HCT116 (cell line): ENCODE results near the gene DTNB. TPM values are rescaled to one million over a fixed set of nuclear protein-coding genes. Genes with fewer than 3 reads are reported as not detected.

Experiments used
- ATAC-seq: fragments of 200-7000 bp; cut with Tn5 transposase; 2 replicates; pipeline ENCODE4 v1.9.1; 2020; ENCODE audit warnings: mild to moderate bottlenecking, moderate library complexity
- BruUV-seq: library from RNA; stranded (reverse); fragments of 400-500 nt; replicated peaks from 2 replicates; lab custom pipeline; 2021; lab: Mats Ljungman, UMichigan
- CTCF ChIA-PET: fragments of 300-600 bp; sonication (Branson Sonifier 250); formaldehyde crosslinking; loops from one replicate; lab custom pipeline; 2021; ENCODE audit warnings: antibody characterized with exemption; lab: Charles Lee
- POLR2A ChIA-PET: fragments of 300-600, 350-600 bp; sonication (Branson Sonifier 250); formaldehyde crosslinking; loops from one replicate; lab custom pipeline; 2021; ENCODE audit warnings: antibody characterized with exemption; lab: Charles Lee
- RAD21 ChIA-PET, 2 experiments: fragments of 300-600 bp; sonication (Branson Sonifier 250); formaldehyde crosslinking; loops; one replicate each; lab custom pipeline; 2023; ENCODE audit warnings: low total read pairs in 2 of 2; ENCODE audit not compliant: uncharacterized antibody in 2 of 2, unreplicated experiment in 2 of 2, low non-redundant PET in 1 of 2; lab: Charles Lee
- DNase-seq: peaks from one replicate; pipeline ENCODE4 v3.0.0-alpha.2; 2010; ENCODE audit warnings: low read depth, low spot score
- H2AFZ ChIP-seq: fragments of 200-600 bp; shearing (Covaris generic), sonication (generic); 2 replicates; pipeline ENCODE4 v1.6.1; 2017; ENCODE audit warnings: low read depth, mixed run types, mixed read lengths, antibody characterized with exemption, low read length; ENCODE audit not compliant: poor library complexity, severe bottlenecking
- H3K27ac ChIP-seq: 2 replicates; pipeline ENCODE4 v1.5.1; 2012; ENCODE audit warnings: low read depth, low read length
- H3K27me3 ChIP-seq: fragments of 200-600 bp; sonication (generic); 2 replicates; pipeline ENCODE4 v1.6.1; 2016; ENCODE audit warnings: mixed run types, low read length, mixed read lengths; ENCODE audit not compliant: insufficient read depth
- H3K36me3 ChIP-seq, 2 experiments: fragments of 200-500 bp in 1 of 2; fragments of 200-600 bp in 1 of 2; sonication (Bioruptor generic) in 1 of 2; sonication (generic) in 1 of 2; 2 replicates each; pipeline versions ENCODE4 v1.5.1 to v1.6.1; 2014 to 2016; ENCODE audit warnings: low read length in 2 of 2, inconsistent platforms in 1 of 2, mixed read lengths in 1 of 2, mixed run types in 1 of 2; ENCODE audit not compliant: insufficient read depth in 2 of 2, control insufficient read depth in 1 of 2
- H3K4me1 ChIP-seq, 2 experiments: fragments of 200-600 bp in 1 of 2; sonication (generic) in 1 of 2; 2 replicates each; pipeline versions ENCODE4 v1.5.1 to v1.6.1; 2012 to 2017; ENCODE audit warnings: low read length in 2 of 2, inconsistent platforms in 1 of 2, mild to moderate bottlenecking in 1 of 2, mixed read lengths in 1 of 2, mixed run types in 1 of 2, moderate library complexity in 1 of 2; ENCODE audit not compliant: insufficient read depth in 2 of 2, control insufficient read depth in 1 of 2
- H3K4me2 ChIP-seq: fragments of 200-600 bp; sonication (generic); 2 replicates; pipeline ENCODE4 v1.6.1; 2017; ENCODE audit warnings: mixed run types, low read length, mixed read lengths
- H3K4me3 ChIP-seq, 2 experiments: fragments of 200-600 bp in 1 of 2; sonication (generic) in 1 of 2; replicated peaks in 1 of 2; 2 replicates each; pipeline ENCODE4 v1.5.1; 2011 to 2016; ENCODE audit warnings: low read length in 2 of 2, control low read depth in 1 of 2, low read depth in 1 of 2, mild to moderate bottlenecking in 1 of 2, mixed read lengths in 1 of 2, mixed run types in 1 of 2
- H3K79me2 ChIP-seq: fragments of 200-600 bp; sonication (generic); 2 replicates; pipeline ENCODE4 v1.6.1; 2017; ENCODE audit warnings: mild to moderate bottlenecking, mixed run types, low read length, moderate library complexity, mixed read lengths; ENCODE audit not compliant: insufficient read depth
- H3K9ac ChIP-seq: fragments of 200-600 bp; sonication (generic); 2 replicates; pipeline ENCODE4 v1.6.1; 2016; ENCODE audit warnings: low read length, mixed read lengths
- H3K9me2 ChIP-seq: fragments of 200-600 bp; sonication (generic), shearing (Covaris generic); 2 replicates; pipeline ENCODE4 v1.6.1; 2017; ENCODE audit warnings: mixed run types, mild to moderate bottlenecking, moderate library complexity; ENCODE audit not compliant: insufficient read depth
- H3K9me3 ChIP-seq, 2 experiments: fragments of 200-500 bp in 1 of 2; fragments of 200-600 bp in 1 of 2; sonication (Bioruptor generic) in 1 of 2; sonication (generic) in 1 of 2; 2 replicates each; pipeline ENCODE4 v1.6.1; 2014 to 2017; ENCODE audit warnings: low read length in 2 of 2, mixed read lengths in 2 of 2, inconsistent platforms in 1 of 2, low read depth in 1 of 2, mild to moderate bottlenecking in 1 of 2, mixed run types in 1 of 2, moderate library complexity in 1 of 2; ENCODE audit not compliant: control insufficient read depth in 1 of 2, insufficient read depth in 1 of 2
- H4K20me1 ChIP-seq: fragments of 200-600 bp; sonication (generic), shearing (Covaris generic); 2 replicates; pipeline ENCODE4 v1.6.1; 2017; ENCODE audit warnings: mixed run types, mild to moderate bottlenecking, moderate library complexity; ENCODE audit not compliant: insufficient read depth
- CBX3 ChIP-seq: IDR thresholded peaks from 2 replicates; pipeline ENCODE4 v1.6.1; 2012; ENCODE audit warnings: low read depth
- CEBPB ChIP-seq: IDR thresholded peaks from 2 replicates; pipeline ENCODE4 v1.6.1; 2012; ENCODE audit warnings: low read depth
- EGR1 ChIP-seq: IDR thresholded peaks from 2 replicates; pipeline ENCODE4 v1.6.1; 2012; ENCODE audit warnings: low read depth
- ELF1 ChIP-seq: IDR thresholded peaks from 2 replicates; pipeline ENCODE4 v1.6.1; 2012; ENCODE audit warnings: low read depth, borderline replicate concordance
- EZH2 ChIP-seq: fragments of 200-600 bp; sonication (generic); IDR thresholded peaks from 2 replicates; pipeline ENCODE4 v1.6.1; 2017; ENCODE audit warnings: antibody characterized with exemption, mixed run types
- EZH2phosphoT487 ChIP-seq: fragments of 200-600 bp; IDR thresholded peaks from 2 replicates; pipeline ENCODE4 v1.6.1; 2018; ENCODE audit warnings: antibody characterized with exemption, borderline replicate concordance
- JUND ChIP-seq: IDR thresholded peaks from 2 replicates; pipeline ENCODE4 v1.6.1; 2012
- POLR2AphosphoS5 ChIP-seq: IDR thresholded peaks from 2 replicates; pipeline ENCODE4 v1.6.1; 2011; ENCODE audit warnings: mild to moderate bottlenecking, low read depth, low read length, moderate library complexity
- RAD21 ChIP-seq: IDR thresholded peaks from 2 replicates; pipeline ENCODE4 v1.6.1; 2012; ENCODE audit warnings: low read depth, mild to moderate bottlenecking
- SIN3A ChIP-seq: IDR thresholded peaks from 2 replicates; pipeline ENCODE4 v1.6.1; 2012; ENCODE audit warnings: low read depth
- SP1 ChIP-seq: IDR thresholded peaks from 2 replicates; pipeline ENCODE4 v1.6.1; 2012; ENCODE audit warnings: low read depth
- SRF ChIP-seq: IDR thresholded peaks from 2 replicates; pipeline ENCODE4 v1.6.1; 2012; ENCODE audit warnings: low read depth
- TCF7L2 ChIP-seq: IDR thresholded peaks from 2 replicates; pipeline ENCODE4 v1.7.0; 2011; ENCODE audit warnings: borderline replicate concordance, inconsistent platforms; ENCODE audit not compliant: insufficient read depth, insufficient read length; ENCODE audit errors: extremely low read depth
- YY1 ChIP-seq: IDR thresholded peaks from 2 replicates; pipeline ENCODE4 v1.6.1; 2011; ENCODE audit warnings: low read length, low read depth, moderate library complexity, mild to moderate bottlenecking; ENCODE audit not compliant: insufficient replicate concordance; ENCODE audit errors: extremely low read depth
- intact Hi-C: fragments of 100-400 bp; cut with micrococcal nuclease; formaldehyde crosslinking; loops from 2 replicates; pipeline ENCODE4 v1.10.0; 2022
- total RNA-seq: library from RNA; stranded (reverse); gene quantifications from one replicate; pipeline ENCODE4 v1.2.1, GENCODE V29; 2021; ENCODE audit not compliant: unreplicated experiment
- TF ChIP-seq, protein P1 (sequence below): IDR thresholded peaks from 2 replicates; pipeline ENCODE4 v1.6.1; 2012
- TF ChIP-seq, protein P2 (sequence below): IDR thresholded peaks from 2 replicates; pipeline ENCODE4 v1.6.1; 2012

The DTNB gene
- total RNA-seq, 1 experiment from 2014 or later = 30.2 TPM

DNA sequence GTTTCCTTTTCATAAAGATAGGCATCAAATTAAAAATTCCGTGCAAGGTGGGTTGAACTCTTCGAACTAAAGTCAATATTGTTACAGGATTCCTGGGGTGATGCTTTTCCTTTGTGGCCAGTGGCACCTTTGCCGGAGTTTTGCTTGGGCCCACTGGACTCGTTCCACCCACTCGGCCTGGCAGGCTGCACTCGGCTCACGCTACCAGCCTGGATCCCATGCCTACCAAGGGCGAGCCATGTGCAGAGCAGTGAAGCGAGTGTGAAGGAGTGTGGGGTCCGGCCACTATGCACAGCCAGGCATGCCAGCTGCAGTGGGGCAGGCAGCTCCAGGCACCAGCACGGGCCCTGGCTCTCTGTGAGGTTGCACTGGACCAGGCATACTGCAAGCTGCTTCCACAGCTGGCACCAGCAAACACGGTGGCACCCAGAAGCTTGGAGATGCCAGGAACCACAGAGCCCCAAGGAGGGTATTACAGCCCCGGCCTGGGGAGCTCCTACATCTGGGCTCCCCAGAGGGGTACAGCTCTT, 83.6 kb downstream of the DTNB start:
- intact Hi-C loops = no loop called here
- DNase-seq = no peak
- no TSS peak for BruUV-seq
- no peaks in the 10 kb centered on the region for H3K9me3 ChIP-seq
- no peaks in the 10 kb centered on the region for H3K27me3 ChIP-seq
- no peaks in the 10 kb centered on the region for H3K4me1 ChIP-seq
- no peak overlapping the region for H3K4me3 ChIP-seq
- no peak overlapping the region for H3K4me2 ChIP-seq
- H3K9ac ChIP-seq = no peak overlapping the region
- TF ChIP-seq CBX3 = no peak
- H3K79me2 ChIP-seq = no peaks in the 10 kb centered on the region
- H3K9me2 ChIP-seq = no peaks in the 10 kb centered on the region
- no peak overlapping the region for H3K27ac ChIP-seq
- no peak for ATAC-seq
- CTCF ChIA-PET = no interaction called here
- RAD21 ChIA-PET = no interaction called here
- POLR2A ChIA-PET = no interaction called here
- no peaks in the 10 kb centered on the region for H4K20me1 ChIP-seq
- no peaks in the 10 kb centered on the region for H3K36me3 ChIP-seq
- no peak overlapping the region for H2AFZ ChIP-seq

DNA sequence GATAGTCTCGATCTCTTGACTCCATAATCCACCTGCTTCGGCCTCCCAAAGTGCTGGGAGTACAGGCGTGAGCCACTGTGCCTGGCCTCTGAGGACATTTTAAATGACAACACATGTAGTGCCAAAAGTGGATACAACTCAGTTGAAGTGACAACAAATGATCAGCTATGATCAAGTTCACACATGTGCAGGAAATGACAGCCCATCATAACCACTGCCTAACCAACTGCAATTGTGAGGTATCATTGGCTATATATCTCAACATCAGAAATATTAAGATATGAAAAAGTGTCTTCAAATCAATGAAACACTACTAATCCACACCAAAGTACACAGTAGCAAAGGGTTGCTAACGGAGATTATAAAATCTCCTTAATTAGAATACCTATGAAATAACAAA, 84.8 kb downstream of the DTNB start:
- no TSS peak for BruUV-seq
- POLR2A ChIA-PET = no interaction called here

DNA sequence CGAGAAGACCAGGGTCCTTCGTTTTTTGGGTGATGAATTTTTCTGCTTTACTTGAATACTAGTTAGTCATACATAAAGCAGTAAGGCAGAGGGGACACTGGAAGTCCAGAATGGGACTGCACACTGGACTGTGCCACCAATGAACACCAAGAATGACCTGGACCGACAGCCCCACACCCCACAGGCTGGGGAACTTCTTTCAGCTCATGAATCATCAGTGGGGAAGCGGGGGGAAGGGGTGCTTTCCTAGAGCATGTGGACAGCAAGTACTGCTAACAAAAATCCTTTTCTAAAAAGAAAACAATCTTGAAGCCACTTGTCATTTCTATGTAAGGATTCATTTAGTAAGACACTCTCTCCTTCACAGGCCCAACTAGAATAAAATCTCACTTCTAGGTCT, 86.0 kb downstream of the DTNB start:
- H3K4me3 ChIP-seq = no peak overlapping the region
- intact Hi-C loops = no loop called here
- no peak overlapping the region for H3K4me2 ChIP-seq
- no peaks in the 10 kb centered on the region for H3K27me3 ChIP-seq
- H3K9me2 ChIP-seq = no peaks in the 10 kb centered on the region
- no peaks in the 10 kb centered on the region for H3K36me3 ChIP-seq
- no peak overlapping the region for H2AFZ ChIP-seq
- DNase-seq (no peak), ATAC-seq (no peak)
- H4K20me1 ChIP-seq = no peaks in the 10 kb centered on the region
- CTCF ChIA-PET = no interaction called here
- H3K9ac ChIP-seq = no peak overlapping the region
- POLR2A ChIA-PET = no interaction called here
- no TSS peak for BruUV-seq
- RAD21 ChIA-PET = no interaction called here
- no peak overlapping the region for H3K27ac ChIP-seq
- no peaks in the 10 kb centered on the region for H3K79me2 ChIP-seq
- no peaks in the 10 kb centered on the region for H3K9me3 ChIP-seq
- no peaks in the 10 kb centered on the region for H3K4me1 ChIP-seq
- TF ChIP-seq SRF (no peak), ELF1 (no peak), JUND (no peak), CBX3 (no peak), TCF7L2 (no peak), RAD21 (no peak), CEBPB (no peak), EGR1 (no peak), SP1 (no peak), EZH2 (no peak), POLR2AphosphoS5 (no peak), YY1 (no peak), SIN3A (no peak)
- TF ChIP-seq, protein P1, sequence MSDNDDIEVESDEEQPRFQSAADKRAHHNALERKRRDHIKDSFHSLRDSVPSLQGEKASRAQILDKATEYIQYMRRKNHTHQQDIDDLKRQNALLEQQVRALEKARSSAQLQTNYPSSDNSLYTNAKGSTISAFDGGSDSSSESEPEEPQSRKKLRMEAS = no peak
- TF ChIP-seq, protein P2, sequence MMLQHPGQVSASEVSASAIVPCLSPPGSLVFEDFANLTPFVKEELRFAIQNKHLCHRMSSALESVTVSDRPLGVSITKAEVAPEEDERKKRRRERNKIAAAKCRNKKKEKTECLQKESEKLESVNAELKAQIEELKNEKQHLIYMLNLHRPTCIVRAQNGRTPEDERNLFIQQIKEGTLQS = no peak

More for the DNA sequence above, 84.8 kb downstream of the DTNB start:
- RAD21 ChIA-PET = no interaction called here
- intact Hi-C loops = no loop called here
- Histone ChIP-seq H2AFZ (no peak overlapping the region), H3K27ac (no peak overlapping the region), H3K79me2 (no peaks in the 10 kb centered on the region), H3K36me3 (no peaks in the 10 kb centered on the region), H3K9ac (no peak overlapping the region), H3K4me2 (no peak overlapping the region), H3K27me3 (no peaks in the 10 kb centered on the region), H3K4me3 (no peak overlapping the region), H4K20me1 (no peaks in the 10 kb centered on the region), H3K9me2 (no peaks in the 10 kb centered on the region), H3K9me3 (no peaks in the 10 kb centered on the region), H3K4me1 (no peaks in the 10 kb centered on the region)
- DNase-seq = no peak
- CTCF ChIA-PET = no interaction called here
- no peak for TF ChIP-seq SIN3A
- TF ChIP-seq EZH2phosphoT487 = no peak
- no peak for ATAC-seq
